RWPE1 (cell line): ENCODE measurements around the gene RIMBP2.

ENCODE experiments used
- CTCF ChIA-PET: fragments of 350-600 bp; sonication (Branson Sonifier 250); formaldehyde crosslinking; extraction: SDS; loops from one replicate; lab custom pipeline; 2021; lab: Yijun Ruan, JAX
- POLR2A ChIA-PET: fragments of 400-600 bp; formaldehyde crosslinking; extraction: SDS; loops from one replicate; lab custom pipeline; 2020; ENCODE audit warnings: antibody characterized with exemption; ENCODE audit not compliant: low non-redundant PET; lab: Yijun Ruan, JAX
- DNase-seq: peaks from one replicate; pipeline ENCODE4 v3.0.0; 2012; ENCODE audit warnings: low spot score
- H3K27ac ChIP-seq: fragments of 450-650 bp; 2 replicates; pipeline ENCODE4 v1.5.1; 2017
- CTCF ChIP-seq: fragments of 450-650 bp; conservative IDR thresholded peaks from 2 replicates; pipeline ENCODE4 v1.5.1; 2017; ENCODE audit warnings: low read depth, mild to moderate bottlenecking

RIMBP2 gene

DNA sequence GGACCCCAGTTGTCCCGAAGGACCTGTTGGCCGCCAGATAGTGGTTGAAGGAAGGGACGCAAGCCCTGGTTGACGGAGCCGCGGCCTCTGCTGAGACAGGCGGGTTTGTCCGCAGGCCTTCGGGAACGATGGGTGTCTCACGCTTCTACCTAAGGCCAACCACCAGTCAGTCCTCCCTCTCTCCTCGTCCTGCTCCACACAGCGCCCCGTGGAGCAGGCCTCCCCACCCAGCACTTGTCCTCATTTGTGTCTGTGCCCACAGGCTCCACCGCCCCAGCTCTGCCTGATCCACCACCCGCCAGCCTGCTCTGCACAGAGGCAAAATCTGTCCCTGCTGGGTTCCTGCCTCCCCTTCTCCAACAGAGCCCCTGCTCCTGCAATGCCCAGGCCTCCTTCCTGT, 41.0 kb downstream of the RIMBP2 start:
- TF ChIP-seq CTCF, result no peak
- POLR2A ChIA-PET, result no interaction called here
- no peak for DNase-seq
- CTCF ChIA-PET, result no interaction called here
- H3K27ac ChIP-seq, result no peak overlapping the region

DNA sequence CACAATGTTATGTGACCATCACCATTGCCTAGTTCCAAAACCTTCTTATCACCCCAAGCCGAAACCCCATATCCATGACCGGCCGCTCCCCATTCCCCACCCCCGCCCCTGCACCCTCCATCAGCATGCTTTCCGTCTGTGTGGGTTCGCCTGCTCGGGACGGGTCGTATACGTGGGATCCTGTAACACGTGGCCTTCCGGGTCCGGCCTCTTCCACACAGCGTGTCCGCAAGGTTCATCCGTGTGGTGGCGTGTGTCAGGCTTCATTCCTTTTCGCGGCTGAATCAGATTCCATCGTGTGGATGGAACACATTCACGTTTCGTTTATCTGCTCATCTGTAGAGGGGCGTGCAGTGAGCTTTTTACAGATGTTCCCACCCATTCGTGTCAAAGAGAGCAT, 41.4 kb downstream of the RIMBP2 start:
- TF ChIP-seq CTCF, result no peak
- no peak for DNase-seq
- POLR2A ChIA-PET, result no interaction called here
- CTCF ChIA-PET, result no interaction called here
- H3K27ac ChIP-seq, result no peak overlapping the region

GRCh38 chr12:130673036-130673705, 42.9 kb downstream of the RIMBP2 start:
- TF ChIP-seq CTCF, result no peak
- CTCF ChIA-PET, result interaction anchor here (0.7 kb wide), 1 partner anchor 18 kb away, joined by 3 read pairs; no protein-coding TSS in a partner anchor
- no peak for DNase-seq
- POLR2A ChIA-PET, result no interaction called here
- no peak overlapping the region for H3K27ac ChIP-seq

DNA sequence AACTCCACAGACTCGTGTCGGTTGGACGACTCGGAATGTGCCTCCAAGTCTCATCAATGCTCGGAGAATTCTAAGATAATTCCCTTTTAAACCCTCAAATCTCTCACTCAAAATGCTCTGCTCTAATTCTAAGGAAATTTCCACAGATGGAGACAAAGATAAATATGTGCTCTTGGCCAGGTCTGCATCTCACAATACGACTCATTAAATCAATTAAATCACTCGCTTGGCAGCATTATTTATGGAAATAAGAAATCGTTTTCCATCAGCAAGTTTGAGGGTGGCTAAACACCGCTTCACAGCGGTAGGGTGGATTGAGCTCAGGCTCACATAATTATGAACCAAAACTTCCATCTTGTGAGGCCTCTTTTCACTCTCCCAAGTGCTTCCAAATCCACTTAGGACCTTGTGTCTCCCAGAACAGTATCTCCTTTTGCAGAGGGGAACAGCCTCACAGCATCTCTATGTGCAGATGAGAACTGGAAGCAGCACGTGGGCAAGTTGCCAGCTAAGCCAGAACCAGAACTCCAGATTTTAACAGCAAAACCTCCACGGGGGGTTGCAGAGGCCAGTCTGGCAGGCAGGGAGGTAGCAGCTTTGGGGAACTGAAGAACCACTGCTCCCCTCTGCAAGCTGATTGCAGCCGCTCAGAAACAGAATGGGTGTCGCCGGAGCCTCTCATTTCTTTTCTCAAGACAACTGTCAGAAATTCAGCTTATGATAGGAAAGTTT, 43.8 kb downstream of the RIMBP2 start:
- ChIA-PET POLR2A (no interaction called here), CTCF (no interaction called here)
- TF ChIP-seq CTCF, result no peak
- H3K27ac ChIP-seq, result no peak overlapping the region
- DNase-seq, result no peak

GRCh38 chr12:130671556-130671955, 44.5 kb downstream of the RIMBP2 start:
- CTCF ChIA-PET, result no interaction called here
- no peak for TF ChIP-seq CTCF
- H3K27ac ChIP-seq, result no peak overlapping the region
- no peak for DNase-seq
- POLR2A ChIA-PET, result no interaction called here

DNA sequence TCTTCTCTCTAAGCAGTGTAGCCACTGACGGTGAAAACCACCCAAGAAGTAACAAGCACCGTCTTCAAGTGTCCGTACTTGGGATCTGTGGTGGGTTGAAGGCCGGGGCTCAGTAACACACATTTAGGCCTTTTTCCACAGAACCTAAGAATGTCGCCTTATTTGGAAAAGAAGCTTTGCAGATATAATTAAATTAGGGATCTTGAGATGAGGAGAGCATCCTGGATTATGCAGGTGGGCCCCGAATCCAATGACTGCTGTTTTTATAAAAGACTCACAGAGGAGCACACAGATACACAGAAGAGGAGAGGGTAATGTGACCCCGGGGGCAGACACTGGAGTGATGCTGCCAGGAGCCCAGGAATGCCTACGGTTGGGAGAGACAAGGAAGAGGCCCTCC, 46.3 kb downstream of the RIMBP2 start:
- no peak for DNase-seq
- no peak overlapping the region for H3K27ac ChIP-seq
- ChIA-PET POLR2A (no interaction called here), CTCF (no interaction called here)
- no peak for TF ChIP-seq CTCF
